HG03460 (cell line): ENCODE measurements around the gene SVIP.

Experiments
- ATAC-seq: cut with Tn5 transposase; IDR thresholded peaks from one replicate; pipeline ENCODE4 v1.9.1; 2021; ENCODE audit not compliant: unreplicated experiment

Gene SVIP

DNA sequence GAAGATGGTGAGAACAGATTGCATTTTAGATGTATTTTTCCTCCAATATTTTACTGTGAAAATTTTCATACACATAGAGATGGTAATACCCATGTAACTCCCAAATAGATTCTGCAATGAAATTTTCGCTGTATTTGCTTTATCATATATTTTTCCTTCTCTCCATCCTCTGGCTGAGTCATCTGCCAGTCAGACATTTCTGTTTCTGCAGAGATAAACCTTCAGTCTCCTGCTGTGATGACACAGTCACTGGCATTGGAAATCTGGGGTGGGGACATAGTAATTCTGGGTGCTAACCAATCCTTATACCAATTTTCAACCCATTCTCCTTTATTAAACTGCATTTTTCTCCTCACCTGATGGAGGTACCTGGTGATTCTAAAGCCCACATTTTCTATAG, 33.7 kb downstream of the SVIP start:
- no peak for ATAC-seq

DNA sequence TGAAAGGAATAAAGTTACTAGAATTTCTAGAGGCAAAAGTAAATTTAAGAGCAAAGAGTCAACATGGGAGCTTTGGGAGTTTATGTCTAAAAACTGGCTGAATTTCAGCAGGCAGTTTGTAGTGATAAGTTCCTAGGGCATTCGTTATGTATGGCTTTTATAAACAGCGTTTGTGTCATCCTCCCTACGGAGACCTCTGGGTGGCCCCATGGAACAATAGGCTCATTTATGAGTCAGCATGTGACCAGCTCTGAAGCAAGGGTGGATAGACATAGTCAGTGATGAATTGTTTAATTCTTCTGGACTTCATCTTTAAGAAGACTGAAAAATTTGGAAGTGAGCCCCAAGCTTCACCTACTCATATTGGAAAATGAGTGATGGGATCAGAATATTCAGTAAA, 37.1 kb downstream of the SVIP start:
- ATAC-seq, result no peak

DNA sequence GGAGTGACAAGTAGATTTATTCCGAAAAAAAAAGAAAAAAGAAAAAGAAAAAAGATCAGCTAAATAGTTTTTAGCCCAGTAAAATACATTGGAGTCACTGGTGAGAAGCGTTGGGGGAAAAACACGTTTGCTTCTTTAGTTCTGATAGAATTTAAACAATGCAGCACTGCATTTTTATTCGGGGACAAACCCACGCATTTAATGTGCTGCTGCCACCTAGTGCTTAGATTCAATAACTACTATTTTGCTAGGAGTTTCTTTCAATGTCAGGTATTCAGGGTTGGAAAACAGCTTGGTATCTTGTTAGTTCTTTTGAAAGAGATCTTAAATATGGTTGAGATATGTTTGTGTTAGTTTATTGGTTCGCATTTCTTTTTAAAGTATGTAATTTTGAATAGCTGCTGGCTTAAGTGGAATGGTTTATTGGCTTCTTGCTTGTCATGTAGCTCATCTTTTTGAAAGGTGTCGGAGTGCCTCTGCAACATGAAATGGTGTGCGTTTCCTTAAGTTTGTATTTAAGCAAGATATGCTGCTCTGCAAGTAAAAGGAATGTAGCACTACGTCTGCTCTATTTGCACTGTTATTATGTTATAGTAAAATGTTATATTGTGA, 41.9 kb downstream of the SVIP start:
- no peak for ATAC-seq

DNA sequence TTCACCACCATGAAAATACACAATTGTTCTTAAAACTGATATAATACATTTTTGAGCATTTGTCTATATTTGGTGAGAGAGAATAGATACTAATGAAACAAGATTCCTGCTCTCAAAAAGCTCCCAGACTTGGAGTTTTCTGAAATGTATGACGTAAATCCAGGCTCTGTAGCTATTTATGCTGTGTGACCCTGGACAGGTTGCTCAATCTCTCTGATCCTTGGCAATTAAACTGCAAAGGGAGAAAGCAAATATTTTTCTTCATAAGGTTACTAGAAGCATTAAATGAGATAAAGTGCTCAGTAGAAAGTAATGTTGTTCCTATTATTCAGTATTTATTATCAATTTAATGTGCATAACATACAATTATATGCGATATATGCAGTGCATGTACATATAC, 42.5 kb downstream of the SVIP start:
- ATAC-seq, result no peak

DNA sequence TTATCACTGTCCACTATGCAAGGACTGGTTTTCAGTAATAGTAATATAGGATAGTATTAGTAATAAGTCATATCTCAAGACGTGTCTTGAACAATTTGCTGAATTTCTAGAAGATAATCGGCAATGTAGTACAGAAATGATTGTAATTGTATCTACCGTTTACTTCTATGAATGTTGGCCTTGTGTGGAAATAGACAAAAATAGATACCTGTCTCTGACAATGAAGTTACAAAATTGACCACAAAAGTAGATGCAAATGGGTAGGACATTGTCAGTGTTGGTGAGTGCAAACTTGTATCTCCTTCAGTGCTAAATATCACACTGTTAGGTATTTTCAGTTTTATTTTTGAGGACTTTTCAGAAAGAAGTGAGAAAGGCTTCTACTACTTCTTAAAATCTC, 43.1 kb downstream of the SVIP start:
- peak; percentile 86 for ATAC-seq

DNA sequence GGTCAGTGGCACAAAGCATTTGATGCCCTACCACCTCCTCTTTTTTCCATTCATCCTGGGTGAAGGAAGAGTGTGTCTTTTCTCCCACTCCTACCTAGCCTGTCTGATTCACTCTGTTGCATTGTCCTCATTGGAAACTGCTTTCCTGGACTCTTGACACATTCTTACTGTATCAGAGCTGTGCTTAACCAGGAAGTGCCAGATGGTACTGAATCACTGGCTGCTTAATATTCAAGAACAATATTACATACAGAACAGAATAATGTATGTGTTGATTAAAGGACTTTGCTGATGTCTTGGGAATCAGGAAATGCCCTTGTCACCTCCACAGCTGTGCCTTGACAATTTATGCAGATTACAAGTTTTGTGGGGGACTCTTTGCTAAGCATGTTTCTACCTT, 44.4 kb downstream of the SVIP start:
- no peak for ATAC-seq

DNA sequence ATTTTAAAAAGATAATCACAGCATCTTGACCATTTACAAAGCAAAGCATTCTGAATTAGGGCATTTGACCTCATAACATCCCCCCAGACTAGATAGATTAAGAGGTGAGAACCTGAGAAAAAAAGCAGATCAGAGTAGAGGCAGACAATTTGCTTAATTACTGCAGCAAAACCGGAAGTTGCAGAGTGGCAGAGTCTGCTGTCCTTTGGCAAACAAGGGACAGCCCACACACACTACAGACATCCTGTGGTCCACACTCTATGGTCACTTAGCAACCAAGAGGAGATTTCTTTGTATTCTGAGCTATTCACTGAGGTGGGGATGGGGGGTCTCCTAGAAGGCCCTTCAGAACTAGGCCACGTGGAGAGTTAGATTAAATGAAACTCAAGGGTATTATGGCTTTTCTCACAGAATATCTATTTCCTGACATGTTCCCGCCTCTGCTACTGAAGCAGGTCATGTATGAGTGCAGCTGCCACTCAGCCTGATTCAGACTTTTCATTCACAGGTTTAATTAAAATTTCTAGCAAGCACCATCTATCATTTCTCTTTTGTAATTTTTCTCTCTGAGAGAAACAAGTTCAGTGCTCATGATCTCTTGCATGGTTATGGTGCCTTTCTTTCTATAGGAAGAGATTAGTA, 48.5 kb downstream of the SVIP start:
- peak; percentile 91 for ATAC-seq

DNA sequence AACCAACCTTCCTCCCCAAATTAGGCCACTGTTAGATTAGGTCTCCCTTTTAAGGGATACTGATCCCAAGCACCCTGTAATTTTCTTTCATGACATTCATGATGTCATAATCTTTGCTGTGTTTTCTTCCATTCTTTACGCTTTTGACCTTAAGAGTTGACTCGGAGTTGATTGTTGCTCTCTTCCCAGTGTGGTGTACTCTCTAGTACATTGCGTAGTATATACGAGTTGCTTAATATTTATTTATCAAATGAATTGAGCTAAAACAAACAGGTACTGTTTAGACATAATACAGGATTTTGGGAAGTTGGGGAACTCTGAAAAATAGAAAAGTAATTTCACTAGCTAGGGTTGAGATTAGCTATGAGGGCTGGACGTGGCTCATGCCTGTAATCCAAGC, 49.8 kb downstream of the SVIP start:
- ATAC-seq, result no peak

DNA sequence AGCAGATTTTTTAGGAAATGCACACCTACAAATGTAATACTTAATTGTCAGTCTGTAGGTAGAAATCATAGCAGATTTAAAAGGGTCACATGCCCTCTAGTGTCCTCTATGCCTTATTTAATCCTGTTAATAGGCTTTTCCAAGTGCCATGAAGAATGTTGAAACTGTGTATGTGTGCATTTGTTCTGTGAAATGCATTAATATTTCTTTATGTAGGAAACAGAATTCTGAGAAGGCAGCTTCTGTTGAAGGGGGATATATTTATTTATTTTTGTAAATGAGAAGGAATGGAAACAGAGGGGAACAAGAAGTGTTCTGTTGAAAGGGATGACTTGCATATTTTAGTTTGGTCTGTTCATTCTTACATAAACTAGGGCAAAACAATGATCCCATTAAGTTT, 51.0 kb downstream of the SVIP start:
- ATAC-seq, result no peak

DNA sequence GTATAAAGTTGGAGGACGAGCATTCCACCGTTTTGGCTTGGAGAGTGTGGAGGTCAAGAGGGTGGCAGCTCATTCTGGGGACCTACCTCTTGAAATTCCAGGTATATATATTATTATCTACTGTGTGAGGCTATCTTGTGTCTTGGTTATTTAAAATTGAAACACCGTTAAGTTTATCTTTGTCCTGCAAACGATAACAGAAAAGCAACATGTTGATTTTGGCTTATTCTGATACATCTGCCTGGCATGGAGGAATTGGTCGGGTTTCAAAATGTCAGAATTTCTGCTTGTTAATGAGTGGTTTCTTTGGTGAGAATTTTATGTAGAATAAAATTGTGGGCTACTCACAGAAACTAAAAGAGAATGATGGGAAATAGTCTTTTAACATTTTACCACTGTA, 54.4 kb downstream of the SVIP start:
- no peak for ATAC-seq

DNA sequence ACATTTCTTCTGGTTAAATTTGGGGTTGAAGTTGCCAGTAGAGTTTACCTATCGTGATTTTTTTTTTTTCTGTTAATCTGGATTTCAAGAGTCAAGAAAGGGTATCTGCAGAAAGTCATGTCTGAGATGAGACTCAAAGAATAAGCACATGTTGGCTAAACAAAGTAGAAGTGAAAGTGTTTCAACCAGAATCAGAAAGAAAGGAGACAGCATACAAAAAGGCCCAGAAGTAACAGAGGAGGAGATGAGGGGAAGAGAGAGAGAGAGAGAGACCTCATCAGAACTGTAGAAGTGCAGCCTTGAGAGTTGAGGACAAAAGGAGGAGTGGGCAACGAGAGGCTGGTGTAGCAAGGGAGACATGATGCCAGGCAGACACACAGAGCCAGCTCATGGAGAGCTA, 54.9 kb downstream of the SVIP start:
- ATAC-seq, result peak; percentile 69

DNA sequence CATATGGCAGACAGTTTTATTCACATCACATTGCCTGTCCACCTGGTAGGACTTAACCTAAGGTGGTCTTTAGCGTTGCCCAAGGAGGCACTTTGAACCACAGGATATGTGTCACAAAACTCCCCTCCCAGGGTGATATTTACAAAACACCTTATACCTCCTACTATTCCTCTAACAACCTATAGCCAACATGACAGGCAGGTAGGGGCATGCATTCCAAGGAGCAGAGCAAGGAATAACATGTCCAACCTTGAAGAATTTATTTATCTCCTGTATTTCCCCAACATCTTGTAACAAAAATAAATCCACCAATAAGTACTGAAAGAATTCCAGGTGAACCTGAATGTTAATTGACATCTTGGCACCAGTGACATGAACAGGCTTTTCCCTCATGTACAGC, 60.5 kb downstream of the SVIP start:
- ATAC-seq, result no peak
